GM18870 (cell line): ENCODE measurements around the gene RAPGEF1.
A peak's percentile ranks its signal among the peaks of the same experiment; 100 is the strongest.

Experiments
- ATAC-seq: cut with Tn5 transposase; IDR thresholded peaks from one replicate; pipeline ENCODE4 v1.9.1; 2021; ENCODE audit warnings: moderate library complexity; ENCODE audit not compliant: unreplicated experiment

The RAPGEF1 gene

GRCh38 chr9:131545003-131545785, 194.7 kb downstream of the RAPGEF1 start, which contains the start of gene PRRT1B:
Gene PRRT1B (plus strand): TSS chr9:131545523. CDS start chr9:131545616, 93 bp downstream.
- ATAC-seq, result no peak

DNA sequence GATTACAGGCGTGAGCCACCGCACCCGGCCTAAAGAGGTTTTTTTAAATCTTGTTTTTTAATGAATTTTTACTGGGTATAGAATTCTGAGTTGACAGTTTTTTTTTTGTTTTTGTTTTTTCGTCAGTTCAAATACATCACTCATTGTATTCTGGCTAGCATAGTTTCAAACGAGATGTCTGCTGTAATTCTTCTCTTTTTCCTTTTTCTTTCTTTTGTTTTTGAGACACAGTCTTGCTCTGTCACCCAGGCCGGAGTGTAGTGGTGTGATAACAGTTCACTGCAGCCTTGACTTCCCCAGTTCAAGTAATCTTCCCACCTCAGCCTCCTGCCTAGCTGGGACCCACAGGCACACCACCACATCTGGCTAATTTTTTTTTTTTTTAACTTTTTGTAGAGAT, 196.7 kb downstream of the RAPGEF1 start:
- ATAC-seq, result no peak

DNA sequence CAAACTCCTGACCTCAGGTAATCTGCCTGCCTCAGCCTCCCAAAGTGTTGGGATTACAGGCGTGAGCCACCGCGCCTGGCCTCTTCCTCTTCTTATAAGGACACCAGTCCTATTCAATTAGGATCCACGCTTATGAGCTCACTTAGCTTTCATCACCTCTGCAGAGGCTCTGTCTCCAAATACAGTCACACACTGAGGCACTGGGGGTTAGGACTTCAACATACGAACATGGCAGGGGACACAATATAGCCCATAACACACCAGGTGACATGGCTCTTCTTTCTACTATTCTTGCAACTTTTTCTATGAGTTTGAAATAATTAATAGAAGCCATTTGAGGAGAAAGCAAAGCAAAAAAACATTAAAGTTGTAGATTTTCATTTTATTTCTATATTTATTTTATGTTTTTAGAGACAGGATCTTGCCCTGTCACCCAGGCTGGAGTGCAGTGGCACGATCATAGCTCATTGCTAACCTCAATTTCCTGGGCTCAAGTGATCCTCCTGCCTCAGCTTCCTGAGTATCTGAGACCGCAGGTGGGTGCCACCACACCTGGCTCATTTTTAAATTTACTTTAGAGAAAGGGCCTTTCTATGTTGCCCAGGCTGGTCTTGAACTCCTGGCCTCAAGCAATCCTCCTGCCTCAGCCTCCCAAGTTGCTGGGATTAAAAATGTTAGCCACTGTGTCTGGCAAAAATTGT, 200.5 kb downstream of the RAPGEF1 start:
- no peak for ATAC-seq

- ATAC-seq, result no peak
Measured at GRCh38 chr9:131537946-131538345, 201.9 kb downstream of the RAPGEF1 start.

DNA sequence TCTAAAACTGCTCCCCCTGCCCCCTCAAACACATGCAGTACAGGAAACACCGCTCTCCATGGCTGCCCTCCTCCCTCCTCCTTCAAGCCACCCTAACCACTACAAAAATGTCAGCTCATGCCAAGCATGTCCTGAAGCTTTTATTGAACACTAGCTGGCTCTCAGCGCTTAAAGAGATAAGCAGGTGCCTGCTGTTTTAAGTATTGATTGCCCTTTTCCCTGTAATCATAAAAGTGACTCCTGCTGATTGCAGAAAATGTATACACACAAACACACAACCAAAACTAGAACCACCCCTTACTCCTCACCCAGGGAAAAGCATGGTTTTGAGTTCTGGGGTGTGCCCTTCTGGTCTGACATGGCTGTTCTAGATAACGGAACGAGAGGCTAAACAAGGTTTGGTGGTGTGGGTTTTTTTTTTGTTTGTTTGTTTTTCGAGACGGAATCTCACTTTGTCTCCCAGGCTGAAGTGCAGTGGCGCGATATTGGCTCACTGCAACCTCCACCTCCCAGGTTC, 205.1 kb downstream of the RAPGEF1 start:
- ATAC-seq, result no peak

- ATAC-seq, result peak; percentile 60
Measured at GRCh38 chr9:131530920-131531832, 208.7 kb downstream of the RAPGEF1 start, which contains the start of gene UCK1. Gene UCK1 (minus strand): TSS chr9:131531263. CDS start chr9:131531174, 89 bp downstream.

GRCh38 chr9:131530546-131530919, 209.3 kb downstream of the RAPGEF1 start:
- no peak for ATAC-seq

- no peak for ATAC-seq
Measured at GRCh38 chr9:131529597-131530545, 210.0 kb downstream of the RAPGEF1 start.

DNA sequence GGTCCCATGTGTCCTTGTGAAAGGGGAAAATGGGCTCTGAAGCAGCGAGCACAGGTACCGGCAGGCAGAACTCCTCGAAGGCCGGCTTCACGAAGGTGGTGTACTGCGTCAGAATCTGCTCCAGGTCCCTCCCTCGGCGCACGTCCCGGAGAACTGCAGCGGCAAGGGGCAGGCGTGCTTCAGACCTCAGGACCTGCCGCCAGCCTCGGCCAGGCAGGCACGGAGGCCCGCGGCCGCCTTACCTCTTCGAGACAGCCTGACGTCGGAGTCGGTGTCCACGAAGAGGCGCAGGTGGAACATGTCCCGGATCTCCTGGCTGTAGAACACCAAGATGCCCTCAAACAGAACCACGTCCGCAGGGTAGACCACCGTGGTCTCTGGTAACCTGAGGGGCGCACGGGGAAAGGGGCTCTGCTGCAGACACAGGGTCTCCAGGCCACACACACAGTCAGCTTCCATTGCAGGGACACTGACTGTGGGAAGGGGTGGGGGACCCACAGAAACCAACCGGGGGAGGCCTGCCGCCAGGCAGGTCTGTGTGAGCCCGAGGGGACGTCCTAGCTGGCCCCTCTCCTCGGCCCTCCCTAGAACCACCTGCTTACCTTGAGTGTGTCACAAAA, 210.9 kb downstream of the RAPGEF1 start:
- ATAC-seq, result no peak

DNA sequence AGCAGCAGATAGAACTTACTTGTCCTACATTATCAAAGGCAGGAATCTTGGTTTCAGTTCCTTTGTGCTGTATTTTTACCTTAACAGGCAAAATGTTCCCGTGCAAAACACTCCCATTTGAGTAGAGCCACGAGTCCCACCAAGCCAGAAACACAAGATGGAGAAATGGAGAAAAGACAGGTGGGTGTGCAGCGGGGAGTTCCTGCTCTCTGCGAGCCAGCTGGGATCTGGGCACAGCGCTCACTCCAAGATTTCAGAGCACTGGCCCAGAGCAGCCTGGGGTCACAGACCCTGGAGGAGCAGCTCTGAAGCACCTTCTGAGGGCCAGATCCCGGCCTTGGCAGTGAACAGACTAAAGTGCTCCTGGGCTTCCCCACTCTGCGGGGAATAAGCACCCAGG, 211.7 kb downstream of the RAPGEF1 start:
- no peak for ATAC-seq
